ENCODE data around the gene FMN1. TPM values are rescaled to one million over a fixed set of nuclear protein-coding genes. Genes with fewer than 3 reads are reported as not detected.

The FMN1 gene
- total RNA-seq, 1 experiment from 2014 or later, result 1.2 TPM

GRCh38 chr15:33153548-33153947 lies 41.0 kb downstream of the FMN1 start:
- Mint-ChIP-seq H3K27me3 (ENCODE audit: insufficient read depth, unreplicated experiment) (no peaks in the 10 kb centered on the region), H3K4me3 (ENCODE audit: unreplicated experiment) (no peak overlapping the region), H3K9me3 (ENCODE audit: unreplicated experiment) (no peaks in the 10 kb centered on the region), H3K36me3 (ENCODE audit: insufficient read depth, unreplicated experiment) (no peaks in the 10 kb centered on the region), H3K27ac (ENCODE audit: low read depth, unreplicated experiment) (no peak overlapping the region), H3K4me1 (ENCODE audit: insufficient read depth, unreplicated experiment) (peaks cover 14% of the 10 kb centered on the region)
- DNase-seq (ENCODE audit: unreplicated experiment), result no peak
- POLR2A ChIA-PET, result interaction anchor here (0.6 to 2.0 kb wide), 2 partner anchors 8 to 101 kb away, joined by 3 to 7 read pairs; no protein-coding TSS in a partner anchor
- no TSS peak for BruUV-seq (replicated peaks)
- CTCF ChIA-PET, result interaction anchor here (0.6 kb wide), 1 partner anchor 31 kb away, joined by 4 read pairs; no protein-coding TSS in a partner anchor
- TF ChIP-seq CTCF (IDR thresholded peaks at IDR 0.05; ENCODE audit: unreplicated experiment), result no peak
- intact Hi-C loops (cut with micrococcal nuclease), result no loop called here

GRCh38 chr15:33152502-33153109 lies 41.9 kb downstream of the FMN1 start:
- Mint-ChIP-seq H3K27ac (ENCODE audit: low read depth, unreplicated experiment) (no peak overlapping the region), H3K9me3 (ENCODE audit: unreplicated experiment) (no peaks in the 10 kb centered on the region), H3K36me3 (ENCODE audit: insufficient read depth, unreplicated experiment) (no peaks in the 10 kb centered on the region), H3K4me1 (ENCODE audit: insufficient read depth, unreplicated experiment) (peaks cover 14% of the 10 kb centered on the region), H3K4me3 (ENCODE audit: unreplicated experiment) (no peak overlapping the region), H3K27me3 (ENCODE audit: insufficient read depth, unreplicated experiment) (no peaks in the 10 kb centered on the region)
- no TSS peak for BruUV-seq (replicated peaks)
- ChIA-PET CTCF (interaction anchor here (0.6 to 1.7 kb wide), 4 partner anchors 12 to 57 kb away, joined by 3 to 7 read pairs (median 4); no protein-coding TSS in a partner anchor), POLR2A (interaction anchor here (0.6 to 3.5 kb wide), 3 partner anchors 48 to 494 kb away, joined by 3 to 16 read pairs (median 4); no protein-coding TSS in a partner anchor)
- intact Hi-C loops (cut with micrococcal nuclease), result no loop called here
- peak; percentile 55 for DNase-seq (ENCODE audit: unreplicated experiment)
- TF ChIP-seq CTCF (IDR thresholded peaks at IDR 0.05; ENCODE audit: unreplicated experiment), result no peak

- POLR2A ChIA-PET, result interaction anchor here (3.5 kb wide), 1 partner anchor 50 kb away, joined by 16 read pairs; no protein-coding TSS in a partner anchor
- Mint-ChIP-seq H3K4me3 (ENCODE audit: unreplicated experiment) (no peak overlapping the region), H3K4me1 (ENCODE audit: insufficient read depth, unreplicated experiment) (peaks cover 19% of the 10 kb centered on the region), H3K27me3 (ENCODE audit: insufficient read depth, unreplicated experiment) (no peaks in the 10 kb centered on the region), H3K27ac (ENCODE audit: low read depth, unreplicated experiment) (no peak overlapping the region), H3K36me3 (ENCODE audit: insufficient read depth, unreplicated experiment) (peaks cover 6% of the 10 kb centered on the region), H3K9me3 (ENCODE audit: unreplicated experiment) (no peaks in the 10 kb centered on the region)
- DNase-seq (ENCODE audit: unreplicated experiment), result no peak
- BruUV-seq (replicated peaks), result no TSS peak
- CTCF ChIA-PET, result interaction anchor here (0.6 to 2.2 kb wide), 9 partner anchors 12 to 815 kb away, joined by 3 to 12 read pairs (median 3); no protein-coding TSS in a partner anchor
- TF ChIP-seq CTCF (IDR thresholded peaks at IDR 0.05; ENCODE audit: unreplicated experiment), result no peak
- intact Hi-C loops (cut with micrococcal nuclease), result no loop called here
Measured at GRCh38 chr15:33150971-33151370, 43.5 kb downstream of the FMN1 start.

GRCh38 chr15:33150431-33150941 lies 44.0 kb downstream of the FMN1 start:
- TF ChIP-seq CTCF (IDR thresholded peaks at IDR 0.05; ENCODE audit: unreplicated experiment), result no peak
- BruUV-seq (replicated peaks), result no TSS peak
- intact Hi-C loops (cut with micrococcal nuclease), result no loop called here
- ChIA-PET CTCF (interaction anchor here (0.6 to 2.2 kb wide), 7 partner anchors 12 to 816 kb away, joined by 3 to 12 read pairs (median 3); no protein-coding TSS in a partner anchor), POLR2A (interaction anchor here (0.6 to 3.5 kb wide), 5 partner anchors 27 to 82 kb away, joined by 3 to 16 read pairs (median 3); partner anchors contain the start of gene FMN1)
- H3K36me3 Mint-ChIP-seq (ENCODE audit: insufficient read depth, unreplicated experiment), result peaks cover 6% of the 10 kb centered on the region
- H3K4me1 Mint-ChIP-seq (ENCODE audit: insufficient read depth, unreplicated experiment), result peaks cover 24% of the 10 kb centered on the region
- peak overlapping the region; percentile 54 for H3K27ac Mint-ChIP-seq (ENCODE audit: low read depth, unreplicated experiment)
- H3K27me3 Mint-ChIP-seq (ENCODE audit: insufficient read depth, unreplicated experiment), result no peaks in the 10 kb centered on the region
- H3K4me3 Mint-ChIP-seq (ENCODE audit: unreplicated experiment), result no peak overlapping the region
- H3K9me3 Mint-ChIP-seq (ENCODE audit: unreplicated experiment), result no peaks in the 10 kb centered on the region
- no peak for DNase-seq (ENCODE audit: unreplicated experiment)

Measured in MCF 10A (cell line).